GOT3 (cell line): ENCODE measurements around the gene LIMS4.
"Not testable (repeated sequence)": the region's sequence is repeated elsewhere in the genome, so short reads cannot be mapped to it uniquely, and the experiment has no call there.

Experiments used
- DNase-seq: peaks from one replicate; lab custom pipeline; 2025; ENCODE audit warnings: mixed read lengths; lab: John Stamatoyannopoulos, UW

Gene LIMS4

GRCh38 chr2:110449127-110449947, 23.3 kb downstream of the LIMS4 start:
- not testable (repeated sequence) for DNase-seq

DNA sequence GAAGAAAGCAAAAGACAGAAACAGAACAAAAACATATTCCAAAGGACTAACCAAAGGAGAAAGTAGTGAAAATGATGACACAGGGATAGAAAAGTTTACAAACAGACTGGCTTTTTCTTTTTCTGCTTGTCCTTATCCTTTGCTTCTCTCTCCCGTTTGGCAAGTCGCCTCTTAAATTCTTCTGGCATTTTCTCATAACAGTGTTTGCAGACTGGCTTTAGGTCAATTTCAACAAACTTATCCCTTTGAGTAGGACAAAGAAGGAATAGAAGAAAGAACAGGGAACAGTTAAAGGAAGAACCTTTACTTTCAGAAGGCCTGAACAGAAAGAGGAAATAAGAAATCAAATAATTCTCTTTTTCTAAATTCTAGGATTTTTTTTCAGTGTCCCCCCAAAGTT, 26.0 kb downstream of the LIMS4 start:
- DNase-seq, result not testable (repeated sequence)

- DNase-seq, result not testable (repeated sequence)
Measured at GRCh38 chr2:110443305-110444005, 29.2 kb downstream of the LIMS4 start.

DNA sequence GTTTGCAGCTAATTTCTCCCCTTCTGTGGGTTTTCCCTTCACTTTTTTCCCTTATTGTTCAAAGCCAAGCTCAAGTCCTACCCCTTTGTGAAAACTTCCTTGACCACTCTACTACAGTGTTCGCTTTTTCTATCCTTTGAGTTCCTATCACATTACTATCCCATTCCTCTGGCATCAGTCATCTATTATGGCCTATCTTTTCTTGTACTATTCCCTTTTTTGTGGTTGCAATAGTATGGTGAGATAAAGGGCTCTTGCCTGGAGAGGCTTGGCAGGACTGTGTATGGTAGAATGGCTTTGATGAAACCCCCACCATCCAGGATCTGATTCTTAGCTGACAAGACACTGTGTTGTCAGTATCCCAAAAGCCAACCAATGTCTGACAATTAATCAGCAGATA, 30.7 kb downstream of the LIMS4 start:
- DNase-seq, result not testable (repeated sequence)

DNA sequence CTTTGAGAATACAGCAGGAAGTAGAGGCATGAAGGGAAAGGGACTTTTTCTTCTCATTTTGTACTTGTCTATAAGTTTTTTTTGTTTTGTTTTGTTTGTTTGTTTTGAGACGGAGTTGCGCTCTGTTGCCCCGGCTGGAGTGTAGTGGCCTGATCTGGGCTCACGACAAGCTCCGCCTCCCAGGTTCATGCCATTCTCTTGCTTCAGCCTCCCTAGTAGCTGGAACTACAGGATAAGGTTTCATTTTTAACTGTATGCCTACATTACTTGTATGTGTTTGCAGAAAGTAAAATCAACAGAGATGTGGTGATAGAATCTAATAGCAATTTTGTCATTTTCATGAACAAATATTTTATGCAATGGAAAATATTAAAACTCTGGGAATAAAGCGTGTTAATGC, 38.1 kb downstream of the LIMS4 start:
- not testable (repeated sequence) for DNase-seq

DNA sequence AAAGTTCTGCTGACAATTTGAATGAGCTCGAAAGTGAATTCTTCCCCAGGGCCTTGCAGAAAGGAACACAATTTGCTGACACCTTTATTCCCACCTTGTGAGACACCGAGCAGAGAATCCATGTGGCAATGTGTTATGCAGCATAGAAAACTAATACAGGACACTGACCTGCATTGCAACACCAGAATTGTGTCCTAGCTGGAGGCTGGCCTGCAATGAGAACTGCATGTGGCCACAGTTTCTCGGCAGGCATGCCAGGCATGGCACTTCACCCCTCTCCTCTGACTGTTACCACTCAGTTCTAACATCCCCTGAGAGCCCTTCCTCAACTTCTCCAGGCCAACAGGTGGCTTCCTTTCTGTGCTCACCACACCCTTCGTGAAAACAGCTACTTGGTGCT, 46.9 kb downstream of the LIMS4 start:
- DNase-seq, result not testable (repeated sequence)

- DNase-seq, result not testable (repeated sequence)
Measured at GRCh38 chr2:110424421-110424820, 48.2 kb downstream of the LIMS4 start.

DNA sequence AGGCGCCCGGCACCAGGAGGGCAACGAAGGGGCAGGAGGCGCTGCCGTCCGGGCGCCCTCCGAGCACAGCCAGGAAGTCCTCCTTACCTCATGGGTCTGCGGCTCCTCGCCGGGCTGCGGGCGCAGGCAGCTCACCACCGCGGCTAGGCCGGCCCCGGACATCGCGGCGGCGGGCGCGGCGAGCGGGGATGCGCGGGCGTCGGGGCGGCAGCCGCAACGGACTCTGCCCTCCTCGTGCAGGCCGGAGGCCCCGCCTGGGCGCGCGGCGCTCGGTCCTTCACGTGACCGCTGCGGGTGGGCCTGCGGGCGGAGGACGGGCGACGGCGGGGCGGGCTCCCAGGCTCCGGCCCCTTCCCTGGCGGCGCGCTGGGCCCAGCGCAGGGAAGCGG, 49.0 kb downstream of the LIMS4 start:
- DNase-seq, result not testable (repeated sequence)

- not testable (repeated sequence) for DNase-seq
Measured at GRCh38 chr2:110422852-110423573, 49.6 kb downstream of the LIMS4 start.

GRCh38 chr2:110420641-110421354, 51.8 kb downstream of the LIMS4 start:
- not testable (repeated sequence) for DNase-seq

- DNase-seq, result not testable (repeated sequence)
Measured at GRCh38 chr2:110407142-110407541, 65.5 kb downstream of the LIMS4 start.

DNA sequence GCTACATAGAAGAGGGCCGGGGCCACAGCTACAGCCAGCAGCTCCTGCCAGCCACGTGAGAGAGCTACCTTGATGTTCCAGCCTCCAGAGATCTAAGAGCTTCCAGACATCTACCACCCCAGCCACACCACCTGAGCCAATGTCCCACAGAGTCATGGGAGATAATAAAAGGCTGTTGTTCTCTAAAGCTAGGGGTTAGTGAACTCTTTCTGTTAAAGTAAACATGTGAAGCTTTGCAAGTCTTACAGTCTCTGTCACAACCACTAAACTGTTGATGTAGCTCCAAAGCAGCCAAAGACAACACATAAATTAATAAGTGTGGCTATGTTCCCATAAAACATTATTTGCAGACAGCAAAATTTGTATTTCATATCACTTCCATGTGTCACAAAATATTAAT, 67.6 kb downstream of the LIMS4 start:
- DNase-seq, result not testable (repeated sequence)

GRCh38 chr2:110404246-110404645, 68.4 kb downstream of the LIMS4 start:
- DNase-seq, result not testable (repeated sequence)

DNA sequence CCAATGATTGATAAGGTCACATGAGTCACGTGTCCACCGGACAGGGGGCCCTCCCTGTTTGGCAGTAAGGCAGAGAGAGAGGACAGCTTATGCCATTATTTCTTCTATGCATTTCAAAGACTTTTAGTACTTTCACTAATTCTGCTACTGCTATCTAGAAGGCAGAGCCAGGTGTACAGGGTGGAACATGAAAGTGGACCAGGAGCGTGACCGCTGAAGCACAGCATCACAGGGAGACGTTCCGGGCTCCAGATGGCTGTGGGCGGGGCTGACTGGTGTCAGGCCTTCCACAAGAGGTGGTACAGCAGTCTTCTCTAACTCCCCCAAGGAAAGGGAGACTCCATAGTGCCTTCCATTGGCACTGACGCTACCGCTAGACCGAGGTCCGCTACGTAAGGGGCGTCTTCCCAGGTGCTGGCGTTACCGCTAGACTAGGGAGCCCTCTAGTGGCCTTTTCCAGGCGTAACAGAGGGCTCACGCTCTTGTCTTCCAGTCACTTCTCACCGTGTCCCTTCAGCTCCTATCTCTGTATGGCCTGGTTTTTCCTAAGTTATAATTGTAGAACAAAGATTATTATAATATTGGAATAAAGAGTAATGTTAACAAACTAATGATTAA, 71.5 kb downstream of the LIMS4 start:
- not testable (repeated sequence) for DNase-seq

GRCh38 chr2:110399378-110399777, 73.2 kb downstream of the LIMS4 start:
- not testable (repeated sequence) for DNase-seq

DNA sequence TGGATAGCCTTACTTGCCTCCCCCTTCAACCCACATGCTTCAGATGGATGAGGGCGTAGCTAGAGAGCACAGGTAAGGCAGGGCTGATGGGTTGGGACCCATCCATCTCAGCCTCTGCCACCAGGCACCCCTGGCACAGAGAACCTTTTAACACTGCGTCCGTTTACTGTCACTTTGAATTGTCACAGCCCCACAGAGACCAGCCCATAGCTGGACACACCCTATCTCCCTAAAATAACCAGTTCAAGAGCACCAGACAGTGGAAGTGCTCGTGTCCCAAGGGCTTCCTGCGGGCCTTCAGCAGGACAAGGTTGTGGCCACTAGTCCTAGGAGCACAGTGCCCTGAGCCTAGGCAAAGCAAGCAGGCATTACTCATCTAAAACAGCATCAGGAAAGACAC, 76.6 kb downstream of the LIMS4 start:
- not testable (repeated sequence) for DNase-seq
